ENCODE results near the gene SLC18A2. TPM values are rescaled to one million over a fixed set of nuclear protein-coding genes. Genes with fewer than 3 reads are reported as not detected.

Gene SLC18A2
- total and polyA plus RNA-seq, 9 of the 15 experiments (the other 6 are each of a cell fraction or from before 2014, with no cell fraction given), result 0.03 to 5.4 (median 0.40) TPM

GRCh38 chr10:117262903-117263293 is 22.0 kb downstream of the SLC18A2 start (continued):
- peak; percentile 82 for TF ChIP-seq CBFA2T3 (IDR thresholded peaks at IDR 0.05)
- no peak for TF ChIP-seq POLR2B (IDR thresholded peaks at IDR 0.05; ENCODE audit: low read depth, partially characterized antibody)
- TF ChIP-seq ZNF23 (CRISPR knock-in tag; IDR thresholded peaks at IDR 0.05), result no peak

GRCh38 chr10:117264782-117265181 is 23.9 kb downstream of the SLC18A2 start:
- no TSS peak for BruUV-seq (replicated peaks)
- Histone ChIP-seq H4K20me1 (replicated peaks; ENCODE audit: control insufficient read depth, insufficient read depth, low read length) (no peaks in the 10 kb centered on the region), H3K79me2 (ENCODE audit: control insufficient read depth, insufficient read depth, low read length) (no peaks in the 10 kb centered on the region), H3K9me1 (ENCODE audit: control insufficient read depth, insufficient read depth, low read length) (no peaks in the 10 kb centered on the region), H3K27me3 (ENCODE audit: control insufficient read depth in 2 of 2, insufficient read depth in 2 of 2, low read length in 2 of 2) (peaks cover 6 to 17% of the 10 kb centered on the region in 2 experiments; a peak in 2 of 5 replicates), H3K36me3 (ENCODE audit: control insufficient read depth, insufficient read depth, low read length) (no peaks in the 10 kb centered on the region), H3K27ac (ENCODE audit: extremely low read depth, low read depth, low read length) (no peak overlapping the region), H3K4me2 (ENCODE audit: insufficient read depth, low read length) (no peak overlapping the region), H3K4me3 (no peak overlapping the region), H3K9me3 (replicated peaks; ENCODE audit: control insufficient read depth, insufficient read depth, low read depth, low read length) (no peaks in the 10 kb centered on the region), H3K9ac (ENCODE audit: insufficient read depth in 1 of 2, low read depth in 2 of 2, low read length in 2 of 2) (no peak overlapping the region), H3K4me1 (replicated peaks in 1 of 2; ENCODE audit: control insufficient read depth in 2 of 2, insufficient read depth in 2 of 2, low read length in 2 of 2) (peaks cover 5 to 21% of the 10 kb centered on the region in 2 experiments; a peak in 3 of 5 replicates), H2AFZ (ENCODE audit: low read depth, low read length) (peak overlapping the region; percentile 32; the same call in 1 of the 2 replicates)
- TF ChIP-seq TAF15 (IDR thresholded peaks at IDR 0.05; ENCODE audit: low read depth, low read length) (no peak), MGA (IDR thresholded peaks at IDR 0.05) (peak; percentile 77), ADNP (tag; IDR thresholded peaks at IDR 0.05) (no peak), EGR1 (conservative IDR thresholded peaks at IDR 0.05) (no peak), L3MBTL2 (IDR thresholded peaks at IDR 0.05) (peak; percentile 67; the same call in 1 of the 2 replicates), KLF16 (IDR thresholded peaks at IDR 0.05) (no peak), MTA2 (IDR thresholded peaks at IDR 0.05; ENCODE audit: low read depth) (no peak)
- CTCF ChIA-PET (ENCODE audit: low intra/inter-chr PET ratio), result no interaction called here
- intact Hi-C loops (cut with micrococcal nuclease), result no loop called here
- DNase-seq (ENCODE audit: extremely low read depth in 1 of 4, low spot score in 3 of 4) (no peak), FAIRE-seq (no peak), ATAC-seq (no peak)
- in situ Hi-C loops (cut with MboI), result no loop called here
- WGBS (ENCODE audit: insufficient coverage, low coverage, missing lambda C conversion rate), result 29% methylated on average over 7 of the region's 7 CpGs
- POLR2A ChIA-PET, result interaction anchor here (0.7 to 3.9 kb wide), 2 partner anchors 10 to 15 kb away, joined by 3 to 14 read pairs; no protein-coding TSS in a partner anchor
